22Rv1 (cell line): ENCODE results near the gene MAP4K1.

Experiments
- CTCF ChIP-seq: fragments of 450-650 bp; IDR thresholded peaks from 2 replicates; pipeline ENCODE4 v1.5.1; 2017; ENCODE audit warnings: mild to moderate bottlenecking
- ZFX ChIP-seq: fragments of 450-650 bp; IDR thresholded peaks from 2 replicates; pipeline ENCODE4 v1.6.1; 2017; ENCODE audit warnings: antibody characterized with exemption, borderline replicate concordance

- TF ChIP-seq CTCF (no peak), ZFX (no peak)
These were observed 30.4 kb upstream of the MAP4K1 start for GRCh38 chr19:38647966-38648768.
